ENCODE data around the gene MPDZ.
A peak's percentile ranks its signal among the peaks of the same experiment; 100 is the strongest.

MPDZ gene

DNA sequence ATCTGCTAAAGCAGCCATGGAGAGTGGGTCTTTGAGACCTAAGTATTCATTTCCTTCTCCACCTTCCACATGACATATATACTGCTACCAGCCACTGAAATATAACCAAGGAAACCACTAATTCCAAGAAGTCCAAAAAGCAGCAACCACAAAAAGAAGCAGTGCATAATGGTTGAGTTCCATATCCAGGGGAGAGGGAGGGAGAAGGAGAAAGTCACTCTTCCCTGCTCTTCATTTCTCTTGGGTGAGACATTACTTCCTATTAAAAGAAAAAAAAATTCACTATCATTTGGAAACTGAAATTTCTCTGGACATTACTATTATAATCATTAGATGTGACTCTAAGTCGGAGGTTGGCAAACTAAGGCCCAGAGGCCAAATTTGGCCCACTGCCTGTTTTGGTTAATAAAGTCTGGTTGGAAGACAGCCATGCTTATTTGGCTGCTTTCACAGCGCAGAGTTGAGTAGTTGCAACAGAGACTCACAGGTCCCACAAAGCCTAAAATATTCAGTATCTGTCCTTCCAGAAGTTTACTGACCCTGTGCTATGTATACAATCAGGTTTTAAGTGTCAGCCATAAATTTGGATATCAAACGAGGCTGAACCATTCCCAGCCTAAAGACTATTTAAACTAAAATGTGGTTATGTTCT is 168.6 kb downstream of the MPDZ start:
- H3K4me3 ChIP-seq (ENCODE audit: low read depth, low read length), result no peak overlapping the region
- DNase-seq (ENCODE audit: low read depth), result peak; percentile 30

DNA sequence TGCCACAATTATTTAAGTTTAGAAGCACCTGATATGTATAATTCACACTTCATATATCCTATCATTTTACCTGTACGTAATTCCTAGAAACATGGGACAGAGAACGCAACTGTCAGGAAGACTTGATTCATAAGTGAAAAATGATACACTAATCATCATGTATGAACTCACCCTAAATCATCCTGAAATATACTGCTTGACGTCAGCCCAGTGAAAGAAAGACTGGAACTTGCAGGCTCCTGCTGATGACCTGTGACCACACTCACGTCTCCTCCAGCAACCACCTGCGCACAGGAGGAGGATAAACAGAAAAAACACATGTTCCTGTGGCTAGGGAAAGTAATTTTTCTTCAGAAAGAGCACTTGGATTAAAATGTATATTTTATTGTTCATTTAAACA is 169.7 kb downstream of the MPDZ start:
- no peak overlapping the region for H3K4me3 ChIP-seq (ENCODE audit: low read depth, low read length)
- no peak for DNase-seq (ENCODE audit: low read depth)

DNA sequence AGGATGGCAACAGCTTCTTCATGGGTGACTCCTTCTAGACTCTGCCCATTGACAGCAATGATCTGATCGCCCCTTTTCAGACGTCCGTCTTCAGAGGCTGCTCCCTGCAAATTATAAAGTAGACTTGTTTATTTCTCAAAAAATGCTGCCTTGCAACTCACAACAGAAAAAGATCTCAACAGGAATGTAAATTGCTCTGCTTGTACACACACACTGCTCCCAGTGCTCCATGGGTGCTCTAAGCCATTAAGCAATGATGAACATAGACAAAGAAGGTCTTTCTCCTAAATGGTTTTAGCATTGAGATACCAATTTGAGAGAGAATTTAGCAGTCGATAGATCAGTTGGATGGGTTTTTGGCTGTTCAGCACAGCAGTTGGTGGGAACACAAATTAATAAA is 172.5 kb downstream of the MPDZ start:
- no peak for DNase-seq (ENCODE audit: low read depth)
- no peak overlapping the region for H3K4me3 ChIP-seq (ENCODE audit: low read depth, low read length)

DNA sequence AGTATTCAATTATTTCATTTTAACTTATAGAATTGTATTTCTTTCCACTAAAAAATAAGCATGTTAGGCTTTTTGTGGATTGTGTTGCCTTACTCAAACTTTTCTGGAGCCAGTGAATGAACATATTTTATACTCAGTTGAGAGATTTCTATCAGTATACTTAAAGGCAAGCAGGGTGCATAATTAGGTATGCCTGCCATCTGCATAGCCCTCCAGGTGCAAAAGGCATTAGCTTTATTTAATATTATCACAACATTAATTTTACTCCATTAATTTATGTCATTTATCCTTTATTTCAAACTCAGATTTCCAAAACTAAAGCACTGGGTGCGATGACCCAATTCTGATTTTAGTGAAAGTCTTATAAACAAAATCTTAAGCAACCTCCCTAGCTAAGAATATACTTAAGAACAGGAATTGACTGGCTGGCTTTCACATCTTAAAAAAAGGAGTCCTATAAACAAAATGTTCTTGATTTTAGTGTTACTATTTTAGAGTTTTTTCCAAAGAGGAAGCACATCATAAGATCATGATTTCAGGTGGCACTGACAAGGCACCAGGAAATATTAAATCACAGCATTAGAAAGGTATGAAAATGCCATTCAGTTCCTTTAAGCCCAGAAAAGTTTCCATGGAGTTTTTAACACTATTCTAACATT is 178.4 kb downstream of the MPDZ start:
- H3K4me3 ChIP-seq (ENCODE audit: low read depth, low read length), result no peak overlapping the region
- DNase-seq (ENCODE audit: low read depth), result no peak

DNA sequence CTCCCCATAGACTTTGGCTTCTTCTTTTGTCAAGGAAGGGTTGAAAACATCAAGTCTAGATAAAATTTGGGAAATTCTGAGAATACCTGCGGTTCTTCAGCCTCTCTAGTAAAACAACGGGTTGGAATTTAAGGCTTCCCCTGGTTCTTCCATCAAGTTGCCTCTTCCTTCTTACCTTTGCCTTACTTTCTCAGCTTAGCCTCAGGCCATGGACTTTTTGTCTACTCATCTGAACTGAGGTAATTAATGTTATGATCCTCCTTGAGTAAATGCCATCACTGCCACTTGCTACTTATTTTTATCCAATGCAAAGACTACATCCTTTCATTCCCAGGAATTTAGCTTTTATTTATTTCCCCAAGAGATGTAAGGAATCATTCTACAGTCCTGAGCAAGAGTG is 184.4 kb downstream of the MPDZ start:
- no peak for DNase-seq (ENCODE audit: low read depth)

DNA sequence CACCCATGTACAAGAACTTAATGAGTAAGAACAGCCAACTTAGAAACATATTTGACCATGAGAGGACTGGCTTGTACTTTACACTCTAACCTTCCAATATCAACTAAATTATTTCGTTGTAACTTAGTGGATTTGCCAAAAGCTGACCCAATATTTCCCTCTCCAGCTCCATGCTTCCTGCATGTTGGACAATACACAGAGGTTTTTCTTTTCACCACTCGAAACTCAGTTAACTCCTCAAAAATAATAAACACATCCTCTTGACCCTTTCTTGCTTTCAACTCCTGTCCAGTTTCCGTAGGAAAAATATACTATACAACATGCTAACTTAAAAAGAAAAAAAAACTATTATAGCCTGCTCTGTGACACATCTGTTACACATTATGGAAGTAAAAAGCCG is 188.9 kb downstream of the MPDZ start:
- DNase-seq (ENCODE audit: low read depth), result no peak
- no peak overlapping the region for H3K4me3 ChIP-seq (ENCODE audit: low read depth, low read length)

More for the DNA sequence above, 184.4 kb downstream of the MPDZ start:
- no peak overlapping the region for H3K4me3 ChIP-seq (ENCODE audit: low read depth, low read length)

DNA sequence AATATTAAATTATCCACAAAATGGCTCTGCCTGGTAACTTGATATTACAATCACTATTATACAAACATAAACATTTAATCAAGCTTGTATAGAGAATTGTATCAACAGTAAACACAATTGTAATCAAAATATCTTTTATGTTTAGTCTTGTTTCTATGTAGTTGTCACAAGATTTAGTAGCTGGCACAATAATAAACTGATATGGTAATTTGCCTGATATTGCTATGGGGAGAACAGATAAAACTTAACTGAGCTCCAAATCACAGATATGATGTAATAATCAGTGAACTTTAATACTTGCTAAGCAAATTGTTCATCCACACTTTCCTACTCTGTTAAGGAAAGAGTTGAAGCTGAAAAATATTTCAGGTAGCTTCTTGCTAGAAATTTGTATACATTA is 189.8 kb downstream of the MPDZ start:
- no peak for DNase-seq (ENCODE audit: low read depth)
- H3K4me3 ChIP-seq (ENCODE audit: low read depth, low read length), result no peak overlapping the region

DNA sequence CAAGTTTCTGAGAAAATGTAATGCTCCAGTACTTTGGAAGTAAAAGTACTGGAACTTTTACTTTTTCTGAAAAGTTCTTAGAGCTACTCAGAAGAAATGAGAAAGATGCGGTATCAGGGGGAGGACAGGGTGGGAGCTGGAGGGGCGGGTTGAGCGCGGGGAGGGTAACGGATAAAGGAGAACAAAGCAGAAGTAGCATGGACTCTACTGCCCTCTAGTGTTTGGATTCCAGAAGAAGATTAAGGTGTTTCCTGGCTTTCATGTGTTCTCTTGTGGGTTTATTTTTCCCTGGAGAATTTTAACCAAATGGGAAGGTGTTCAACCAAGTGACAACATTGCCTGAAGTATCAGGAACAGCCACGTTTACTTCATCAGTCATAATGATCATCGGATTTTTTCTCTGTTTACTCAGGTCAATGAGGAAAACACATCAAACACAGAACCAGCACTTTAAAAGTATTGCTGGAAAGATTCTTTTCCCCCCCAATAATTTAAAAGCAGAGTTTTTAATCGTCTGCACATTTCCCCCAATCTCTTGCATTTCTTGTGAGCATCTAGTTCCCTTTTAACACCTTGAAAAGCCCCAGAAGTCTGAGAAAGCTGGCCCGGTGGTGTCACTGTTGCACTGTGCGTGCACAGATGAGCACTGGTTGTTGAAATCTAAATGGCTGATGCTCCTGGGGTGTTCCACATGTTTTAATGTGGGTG is 190.6 kb downstream of the MPDZ start:
- peak overlapping the region; percentile 21 for H3K4me3 ChIP-seq (ENCODE audit: low read depth, low read length)

DNA sequence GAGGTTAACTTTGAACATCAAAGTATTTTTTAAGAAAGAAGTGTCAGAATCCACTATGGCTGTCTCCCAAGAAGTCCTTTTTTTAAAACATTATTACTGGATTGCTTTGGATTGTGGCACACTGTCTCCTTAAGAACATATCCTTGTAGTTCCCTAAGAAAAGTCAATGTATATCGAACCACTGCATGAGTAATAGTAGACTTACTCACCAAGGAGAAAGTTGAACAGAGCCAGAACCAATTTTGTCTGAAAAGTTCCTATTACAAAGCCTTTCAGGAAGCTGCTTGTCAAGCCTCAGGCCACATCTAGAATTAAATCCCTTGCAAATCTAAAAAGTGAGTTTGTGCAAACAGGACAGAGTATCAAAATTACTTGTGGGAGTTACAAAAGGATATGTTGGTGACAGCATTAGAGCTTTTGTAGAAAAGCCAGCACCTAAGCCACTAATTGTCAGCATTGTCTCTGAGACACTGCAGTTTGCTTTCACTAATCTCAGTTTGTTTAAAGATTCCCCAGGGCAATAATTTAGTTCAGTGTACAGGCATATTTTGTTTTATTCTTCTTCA is 195.4 kb downstream of the MPDZ start:
- peak; percentile 47 for DNase-seq (ENCODE audit: low read depth)

More for the DNA sequence above, 190.6 kb downstream of the MPDZ start:
- DNase-seq (ENCODE audit: low read depth), result no peak

DNA sequence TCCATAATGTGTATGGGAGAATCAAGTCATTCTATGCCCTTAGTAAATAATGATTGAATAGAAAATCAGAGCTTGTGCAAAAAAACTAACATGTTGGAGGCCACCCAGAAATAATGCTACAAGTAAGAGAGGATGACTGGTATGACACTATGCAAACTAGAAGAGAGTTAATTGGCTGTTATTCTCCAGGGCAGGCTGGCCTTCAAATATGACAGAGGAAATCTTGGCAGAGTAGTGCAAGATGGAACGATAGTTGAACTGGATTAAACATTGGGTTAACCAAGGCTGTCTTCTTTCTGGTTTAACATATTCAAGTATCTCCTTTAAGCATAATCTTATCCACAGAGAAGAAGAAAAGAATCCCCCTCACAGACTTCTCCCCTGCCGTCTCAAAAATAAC is 196.1 kb downstream of the MPDZ start:
- H3K4me3 ChIP-seq (ENCODE audit: low read depth, low read length), result no peak overlapping the region
- no peak for DNase-seq (ENCODE audit: low read depth)

More for the DNA sequence above, 195.4 kb downstream of the MPDZ start:
- H3K4me3 ChIP-seq (ENCODE audit: low read depth, low read length), result no peak overlapping the region

DNA sequence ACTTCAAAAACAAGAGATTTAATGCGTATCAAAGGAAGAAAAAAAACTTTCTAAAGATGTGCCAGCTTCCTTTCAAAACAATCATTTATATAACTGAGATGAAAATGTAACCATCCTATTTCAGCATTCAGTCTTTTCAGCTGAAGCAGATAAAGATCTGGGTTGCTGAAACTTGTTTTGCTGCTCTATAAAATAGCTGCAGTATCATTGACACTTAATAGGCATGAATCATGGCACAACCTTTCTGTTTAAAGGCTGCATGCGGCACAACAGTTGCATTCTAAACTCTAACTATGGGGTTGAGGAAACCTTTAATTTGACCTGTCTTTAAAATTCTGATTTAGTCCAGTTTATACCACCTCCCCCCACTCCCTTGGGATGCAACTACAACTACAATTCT is 196.7 kb downstream of the MPDZ start:
- H3K4me3 ChIP-seq (ENCODE audit: low read depth, low read length), result no peak overlapping the region
- no peak for DNase-seq (ENCODE audit: low read depth)

DNA sequence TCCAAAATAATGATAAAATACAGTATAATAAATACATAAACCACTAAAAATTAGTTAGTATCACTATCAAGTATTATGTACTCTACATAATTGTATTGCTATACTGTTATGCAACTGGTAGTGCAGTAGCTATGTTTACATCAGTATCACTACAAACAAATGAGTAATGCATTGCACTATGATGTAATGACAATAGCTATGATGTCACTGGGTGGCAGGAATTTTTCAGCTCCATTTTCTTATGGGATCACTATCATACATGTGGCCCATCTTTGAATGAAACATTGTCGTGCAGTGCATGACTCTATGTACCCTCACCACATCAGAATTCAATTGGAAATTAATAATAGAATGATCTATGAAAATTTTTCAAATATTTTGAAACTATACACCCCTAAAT is 201.3 kb downstream of the MPDZ start:
- no peak overlapping the region for H3K4me3 ChIP-seq (ENCODE audit: low read depth, low read length)
- no peak for DNase-seq (ENCODE audit: low read depth)

DNA sequence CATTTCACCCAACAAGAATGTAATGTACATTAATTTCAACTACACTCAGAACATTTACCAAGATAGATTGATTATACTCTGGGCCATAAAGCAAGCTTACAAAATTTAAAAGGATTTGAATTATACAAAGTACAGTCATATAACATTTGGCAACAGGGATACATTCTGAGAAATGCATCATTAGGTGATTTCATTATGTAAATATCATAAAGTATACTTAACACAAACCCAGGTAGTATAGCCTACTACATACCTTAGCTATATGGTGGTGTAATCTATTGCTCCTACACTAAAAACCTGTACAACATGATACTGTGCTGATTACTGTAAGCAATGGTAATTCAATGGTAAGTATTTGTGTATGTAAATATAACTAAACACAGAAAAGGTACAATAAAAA is 202.9 kb downstream of the MPDZ start:
- H3K4me3 ChIP-seq (ENCODE audit: low read depth, low read length), result no peak overlapping the region
- DNase-seq (ENCODE audit: low read depth), result no peak

DNA sequence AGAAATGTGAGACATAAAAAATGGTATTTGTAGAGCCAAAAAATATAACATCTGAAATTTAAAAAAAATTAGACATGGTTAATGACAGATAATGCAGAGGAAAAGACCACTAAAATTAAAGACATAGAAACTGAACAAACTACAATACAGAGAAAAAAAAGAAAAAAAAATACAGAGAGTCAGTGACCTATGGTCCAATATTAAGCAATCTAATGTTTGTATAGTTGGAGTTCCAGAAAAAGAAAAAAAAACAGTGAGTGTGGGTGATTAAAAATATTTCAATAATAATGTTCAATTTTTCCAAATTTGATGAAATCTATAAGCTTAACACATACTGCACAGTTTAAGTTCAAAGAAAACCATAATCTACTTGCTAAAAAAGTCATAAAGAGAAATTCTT is 207.6 kb downstream of the MPDZ start:
- H3K4me3 ChIP-seq (ENCODE audit: low read depth, low read length), result no peak overlapping the region
- DNase-seq (ENCODE audit: low read depth), result no peak

DNA sequence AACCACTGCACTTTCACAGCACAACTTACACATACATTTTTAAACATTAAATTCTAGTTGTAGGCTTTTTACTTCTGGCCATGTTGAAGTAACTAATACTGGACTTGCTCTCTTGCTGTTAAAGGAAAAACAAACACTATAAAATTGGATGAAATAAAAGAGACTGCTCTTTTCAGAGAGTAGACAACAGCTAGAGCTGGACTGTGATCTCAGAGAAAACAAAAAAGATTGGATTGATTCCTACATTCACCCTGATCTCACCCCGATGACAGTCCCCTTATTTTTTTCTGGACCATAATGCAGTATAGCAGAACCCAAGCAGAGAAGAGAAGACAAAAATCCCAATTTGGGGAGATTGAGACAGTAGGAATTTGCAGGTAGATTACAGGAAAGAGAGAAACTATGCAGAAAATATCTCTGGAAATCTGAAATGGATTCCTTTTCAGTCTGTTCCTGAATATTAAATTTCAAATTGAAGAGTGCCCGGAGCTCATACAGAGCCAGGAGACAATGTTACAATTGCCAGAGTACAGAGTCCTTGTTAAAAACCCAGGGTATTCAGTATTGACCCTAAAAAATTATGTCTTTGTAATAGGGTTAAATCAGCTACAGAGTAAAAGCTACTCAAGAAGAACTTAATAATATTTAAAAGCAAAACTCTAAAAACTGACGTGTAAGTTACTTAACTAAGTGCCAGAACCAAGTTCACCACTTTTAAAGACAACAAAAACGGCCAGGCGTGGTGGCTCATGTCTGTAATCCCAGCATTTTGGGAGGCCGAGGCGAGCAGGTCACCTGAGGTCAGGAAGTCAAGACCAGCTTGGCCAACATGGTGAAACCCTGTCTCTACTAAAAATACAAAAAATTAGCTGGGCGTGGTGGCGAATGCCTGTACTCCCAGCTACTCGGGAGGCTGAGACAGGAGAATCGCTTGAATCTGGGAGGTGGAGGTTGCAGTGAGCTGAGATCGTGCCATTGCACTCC is 208.6 kb downstream of the MPDZ start:
- no peak overlapping the region for H3K4me3 ChIP-seq (ENCODE audit: low read depth, low read length)
- no peak for DNase-seq (ENCODE audit: low read depth)

DNA sequence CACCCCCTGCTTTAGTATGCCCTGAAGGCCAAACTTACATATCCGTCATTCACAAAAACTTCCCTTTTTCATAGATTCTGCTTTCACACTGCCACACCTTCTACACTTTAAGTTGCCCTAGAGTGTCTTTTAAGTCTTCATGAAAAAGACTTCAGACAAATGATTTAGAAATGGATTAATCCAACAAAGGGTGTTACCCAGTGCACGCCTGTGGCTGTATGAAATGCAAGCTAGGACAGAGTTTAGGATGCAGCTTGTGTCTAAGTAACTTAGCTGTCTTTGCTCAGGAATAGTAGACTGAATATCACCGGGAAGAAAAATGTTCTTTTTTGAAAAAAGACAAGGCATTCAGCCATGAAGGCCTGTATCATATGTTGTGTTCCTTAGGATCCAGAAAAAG is 210.0 kb downstream of the MPDZ start:
- no peak overlapping the region for H3K4me3 ChIP-seq (ENCODE audit: low read depth, low read length)
- no peak for DNase-seq (ENCODE audit: low read depth)

DNA sequence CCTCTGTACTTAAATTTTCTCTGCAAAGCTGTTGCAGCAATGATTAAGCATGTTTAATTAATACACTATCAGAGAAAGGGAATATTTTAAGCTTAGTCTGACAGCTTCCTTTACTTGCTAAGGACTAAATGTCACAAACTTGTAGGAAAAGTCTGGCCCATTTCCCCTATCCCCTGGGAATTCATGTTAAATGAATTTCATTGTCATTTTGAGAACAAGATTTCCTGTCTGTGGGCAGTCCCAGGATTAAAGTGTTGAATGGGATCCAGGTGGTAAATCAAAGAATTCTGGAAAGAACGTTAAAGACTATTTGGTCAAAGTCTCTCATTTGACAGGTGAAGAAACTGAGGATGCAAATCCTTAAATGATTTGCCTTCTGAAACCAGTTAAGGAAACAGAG is 214.8 kb downstream of the MPDZ start:
- DNase-seq (ENCODE audit: low read depth), result no peak
- H3K4me3 ChIP-seq (ENCODE audit: low read depth, low read length), result no peak overlapping the region

DNA sequence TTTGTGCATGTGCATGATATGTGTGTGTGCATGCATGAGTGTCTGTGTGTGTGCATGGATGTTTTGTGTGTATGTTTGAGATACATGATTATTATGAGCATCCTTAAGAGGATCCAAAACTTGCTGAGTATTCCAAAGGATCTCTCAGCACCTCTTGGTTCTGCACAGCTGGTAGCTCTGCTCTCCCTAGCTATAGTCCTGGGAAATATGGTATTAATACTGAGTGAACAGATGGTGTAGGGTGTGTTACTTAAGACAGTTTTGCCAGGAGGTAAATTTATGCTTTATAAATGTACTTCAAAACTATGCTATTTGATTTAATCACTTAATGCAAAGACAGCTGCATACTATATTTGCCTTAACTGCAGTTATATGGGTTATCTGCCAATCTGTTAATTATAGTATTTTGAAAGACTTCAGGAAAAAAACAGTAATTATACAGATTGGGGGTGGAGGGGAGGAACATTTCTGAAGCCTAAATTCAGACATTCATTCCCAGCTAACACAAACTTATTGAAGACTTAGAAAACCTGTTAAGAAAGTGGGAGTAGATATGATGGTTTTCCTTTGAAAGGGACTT is 215.5 kb downstream of the MPDZ start:
- DNase-seq (ENCODE audit: low read depth), result no peak
- H3K4me3 ChIP-seq (ENCODE audit: low read depth, low read length), result no peak overlapping the region

DNA sequence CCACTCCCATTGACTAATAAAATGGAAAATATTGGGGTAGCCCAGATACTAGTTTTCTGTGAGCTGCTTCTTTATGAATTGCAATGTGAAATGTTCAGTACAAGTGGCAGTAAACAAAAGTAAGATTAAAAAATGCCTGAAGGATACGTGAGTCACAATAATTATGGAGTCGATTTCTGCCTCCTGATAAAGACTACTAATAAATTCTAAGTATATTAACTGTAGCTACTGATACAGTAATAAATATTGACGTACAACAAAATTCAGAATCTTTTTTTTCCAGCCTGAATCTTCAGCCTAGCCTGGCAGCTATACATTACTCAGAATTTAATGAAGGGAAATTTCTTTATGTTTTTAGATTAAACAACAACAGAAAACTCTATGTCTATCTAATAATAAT is 218.1 kb downstream of the MPDZ start:
- DNase-seq (ENCODE audit: low read depth), result no peak
- H3K4me3 ChIP-seq (ENCODE audit: low read depth, low read length), result no peak overlapping the region
